H1 (cell line): ENCODE measurements around the gene LCN12. TPM values are rescaled to one million over a fixed set of nuclear protein-coding genes. Genes with fewer than 3 reads are reported as not detected.

Experiments used
- PHF8 ChIP-seq: fragments of 200-600 bp; sonication (generic); conservative IDR thresholded peaks from 2 replicates; pipeline ENCODE4 v1.7.1; 2012; ENCODE audit warnings: low read depth, mild to moderate bottlenecking, inconsistent platforms, low read length, moderate library complexity
- SP4 ChIP-seq: IDR thresholded peaks from 2 replicates; pipeline ENCODE4 v1.6.1; 2012; ENCODE audit warnings: low read length, inconsistent platforms
- USF2 ChIP-seq: IDR thresholded peaks from 2 replicates; pipeline ENCODE4 v1.6.1; 2011; ENCODE audit warnings: low read length, improper control_type of control experiment
- polyA plus RNA-seq, 7 experiments: library from polyadenylated mRNA; depleted of rRNA in 3 of 7; stranded (reverse) in 5 of 7; unstranded in 2 of 7; fragments of >200 nt in 5 of 7; fragments of 200-250 nt in 2 of 7; gene quantifications; 1 replicate in 5 of 7; 2 replicates in 1 of 7; 4 replicates in 1 of 7; pipeline versions ENCODE4 v1.2.1 to v1.2.3, GENCODE V29; 2011 to 2013; ENCODE audit warnings: missing spikeins in 2 of 7, mixed read lengths in 2 of 7
- total RNA-seq: library from RNA; stranded (reverse); fragmentation: NEBNext Ultra II Directional; extraction: Animal tissue kit (Norgen Biotek cat#: 25700); gene quantifications from 2 replicates; pipeline ENCODE4 v1.2.1, GENCODE V29; 2021

The LCN12 gene
- total and polyA plus RNA-seq, 2 of the 8 experiments (the other 6 are each of a cell fraction or from before 2014, with no cell fraction given), result 1.1 to 1.7 TPM

- TF ChIP-seq USF2 (no peak), SP4 (no peak), PHF8 (no peak)
These were observed 29.6 kb downstream of the LCN12 start (continued) for GRCh38 chr9:136981588-136982231.
